ENCODE data around the gene INSYN2B. TPM values are rescaled to one million over a fixed set of nuclear protein-coding genes. Genes with fewer than 3 reads are reported as not detected.

INSYN2B gene
- total and polyA plus RNA-seq, 2 experiments from 2014 or later, result 10.1 to 43.2 TPM

- Histone ChIP-seq H3K9me3 (ENCODE audit: low read depth) (no peaks in the 10 kb centered on the region), H4K20me1 (ENCODE audit: insufficient read depth) (no peaks in the 10 kb centered on the region), H3K4me3 (no peak overlapping the region), H3K36me3 (ENCODE audit: low read depth) (peaks cover 22% of the 10 kb centered on the region), H3K27ac (no peak overlapping the region), H3K27me3 (replicated peaks; ENCODE audit: insufficient read depth) (no peaks in the 10 kb centered on the region), H3K79me2 (ENCODE audit: insufficient read depth) (peaks cover 94% of the 10 kb centered on the region), H3K9me2 (ENCODE audit: insufficient read depth) (no peaks in the 10 kb centered on the region), H3K9ac (no peak overlapping the region), H3K4me2 (ENCODE audit: unreplicated experiment) (no peak overlapping the region), H3F3A (ENCODE audit: insufficient read depth) (peaks cover 18% of the 10 kb centered on the region), H2AFZ (no peak overlapping the region), H3K4me1 (ENCODE audit: insufficient read depth) (no peaks in the 10 kb centered on the region)
- WGBS, 2 experiments (ENCODE audit: low coverage in 1 of 2, low lambda C conversion rate in 2 of 2, missing lambda C conversion rate in 2 of 2), result 85 to 90% methylated on average over 2 of the region's 2 CpGs
- TF ChIP-seq EZH2phosphoT487 (IDR thresholded peaks at IDR 0.05; ENCODE audit: insufficient read depth, low read depth), result no peak
- no peak for TF ChIP-seq EZH2 (IDR thresholded peaks at IDR 0.05; ENCODE audit: insufficient read depth, poor library complexity, severe bottlenecking)
- in situ Hi-C loops (cut with MboI), result no loop called here
- DNase-seq, result no peak
Observed at GRCh38 chr5:169886033-169886432, 94.3 kb downstream of the INSYN2B start.

GRCh38 chr5:169881702-169882303 is 98.5 kb downstream of the INSYN2B start:
- in situ Hi-C loops (cut with MboI), result no loop called here
- TF ChIP-seq EZH2 (IDR thresholded peaks at IDR 0.05; ENCODE audit: insufficient read depth, poor library complexity, severe bottlenecking), result no peak
- peaks cover 50% of the 10 kb centered on the region for H3K36me3 ChIP-seq (ENCODE audit: low read depth)

GRCh38 chr5:169880785-169881184 is 99.5 kb downstream of the INSYN2B start:
- Histone ChIP-seq H3K27me3 (replicated peaks; ENCODE audit: insufficient read depth) (no peaks in the 10 kb centered on the region), H3K4me1 (ENCODE audit: insufficient read depth) (peaks cover 15% of the 10 kb centered on the region), H3K9me3 (ENCODE audit: low read depth) (no peaks in the 10 kb centered on the region), H3K9ac (no peak overlapping the region), H4K20me1 (ENCODE audit: insufficient read depth) (no peaks in the 10 kb centered on the region), H3K36me3 (ENCODE audit: low read depth) (peaks cover 50% of the 10 kb centered on the region), H3K4me2 (ENCODE audit: unreplicated experiment) (no peak overlapping the region), H3F3A (ENCODE audit: insufficient read depth) (peaks cover 34% of the 10 kb centered on the region), H3K79me2 (ENCODE audit: insufficient read depth) (peaks cover 63% of the 10 kb centered on the region), H3K27ac (no peak overlapping the region), H3K9me2 (ENCODE audit: insufficient read depth) (no peaks in the 10 kb centered on the region), H2AFZ (no peak overlapping the region), H3K4me3 (no peak overlapping the region)
- in situ Hi-C loops (cut with MboI), result no loop called here
- no peak for DNase-seq
- 100% methylated on average over 2 of the region's 2 CpGs for WGBS, 2 experiments (ENCODE audit: low coverage in 1 of 2, low lambda C conversion rate in 2 of 2, missing lambda C conversion rate in 2 of 2)
- TF ChIP-seq EZH2phosphoT487 (IDR thresholded peaks at IDR 0.05; ENCODE audit: insufficient read depth, low read depth), result no peak
- TF ChIP-seq EZH2 (IDR thresholded peaks at IDR 0.05; ENCODE audit: insufficient read depth, poor library complexity, severe bottlenecking), result no peak

More at GRCh38 chr5:169881702-169882303, 98.5 kb downstream of the INSYN2B start:
- DNase-seq, result no peak
- no peak overlapping the region for H3K9ac ChIP-seq
- peaks cover 30% of the 10 kb centered on the region for H3F3A ChIP-seq (ENCODE audit: insufficient read depth)
- no peaks in the 10 kb centered on the region for H3K9me3 ChIP-seq (ENCODE audit: low read depth)
- peaks cover 5% of the 10 kb centered on the region for H3K4me1 ChIP-seq (ENCODE audit: insufficient read depth)
- no peak overlapping the region for H2AFZ ChIP-seq
- 87 to 92% methylated on average over 5 of the region's 5 CpGs for WGBS, 2 experiments (ENCODE audit: low coverage in 1 of 2, low lambda C conversion rate in 2 of 2, missing lambda C conversion rate in 2 of 2)
- H3K9me2 ChIP-seq (ENCODE audit: insufficient read depth), result no peaks in the 10 kb centered on the region
- no peak overlapping the region for H3K4me3 ChIP-seq
- no peak overlapping the region for H3K27ac ChIP-seq
- H3K27me3 ChIP-seq (replicated peaks; ENCODE audit: insufficient read depth), result no peaks in the 10 kb centered on the region
- no peak overlapping the region for H3K4me2 ChIP-seq (ENCODE audit: unreplicated experiment)
- no peaks in the 10 kb centered on the region for H4K20me1 ChIP-seq (ENCODE audit: insufficient read depth)
- H3K79me2 ChIP-seq (ENCODE audit: insufficient read depth), result peaks cover 73% of the 10 kb centered on the region

- Histone ChIP-seq H3K79me2 (ENCODE audit: insufficient read depth) (peaks cover 56% of the 10 kb centered on the region), H3K4me3 (no peak overlapping the region), H3K9ac (no peak overlapping the region), H3K9me3 (ENCODE audit: low read depth) (no peaks in the 10 kb centered on the region), H3K36me3 (ENCODE audit: low read depth) (peaks cover 50% of the 10 kb centered on the region), H3F3A (ENCODE audit: insufficient read depth) (peaks cover 36% of the 10 kb centered on the region), H2AFZ (no peak overlapping the region), H3K9me2 (ENCODE audit: insufficient read depth) (no peaks in the 10 kb centered on the region), H3K27me3 (replicated peaks; ENCODE audit: insufficient read depth) (no peaks in the 10 kb centered on the region), H3K4me1 (ENCODE audit: insufficient read depth) (peaks cover 22% of the 10 kb centered on the region), H3K4me2 (ENCODE audit: unreplicated experiment) (no peak overlapping the region), H3K27ac (no peak overlapping the region), H4K20me1 (ENCODE audit: insufficient read depth) (no peaks in the 10 kb centered on the region)
- in situ Hi-C loops (cut with MboI), result no loop called here
- TF ChIP-seq EZH2phosphoT487 (IDR thresholded peaks at IDR 0.05; ENCODE audit: insufficient read depth, low read depth), result no peak
- TF ChIP-seq EZH2 (IDR thresholded peaks at IDR 0.05; ENCODE audit: insufficient read depth, poor library complexity, severe bottlenecking), result no peak
- WGBS, 2 experiments (ENCODE audit: low coverage in 1 of 2, low lambda C conversion rate in 2 of 2, missing lambda C conversion rate in 2 of 2), result 82% methylated on average over 4 of the region's 4 CpGs
- no peak for DNase-seq
Observed at GRCh38 chr5:169880012-169880663, 100.2 kb downstream of the INSYN2B start.

All from GM23248 (cell line).